K562 (cell line): ENCODE data around the gene LRRFIP2. TPM values are rescaled to one million over a fixed set of nuclear protein-coding genes. Genes with fewer than 3 reads are reported as not detected.

Experiments
- ATAC-seq: fragments of 200-7000 bp; cut with Tn5 transposase; 3 replicates; pipeline ENCODE4 v1.9.1; 2020; ENCODE audit warnings: moderate library complexity
- BruUV-seq: library from RNA; stranded (reverse); fragments of 400-500 nt; replicated peaks from 2 replicates; lab custom pipeline; 2021; lab: Mats Ljungman, UMichigan
- CTCF ChIA-PET: fragments of 300-600 bp; formaldehyde crosslinking; extraction: SDS; loops from one replicate; lab custom pipeline; 2021; ENCODE audit warnings: low intra/inter-chr PET ratio; lab: Yijun Ruan, JAX
- POLR2A ChIA-PET: fragments of 300-600, 350-650 bp; sonication (Branson Sonifier 250); formaldehyde crosslinking; extraction: SDS; loops from one replicate; lab custom pipeline; 2021; ENCODE audit warnings: antibody characterized with exemption, inconsistent platforms; lab: Yijun Ruan, JAX
- DNase-seq, 4 experiments: peaks; one replicate each; pipeline versions ENCODE4 v3.0.0 to v3.0.0-alpha.2; 2011 to 2018; ENCODE audit warnings: low spot score in 3 of 4, mixed read lengths in 3 of 4; ENCODE audit errors: extremely low read depth in 1 of 4
- FAIRE-seq: peaks from 2 replicates; lab custom pipeline; 2011; peaks lifted over from hg19 to GRCh38; lab: Jason Lieb, UNC
- H2AFZ ChIP-seq: 2 replicates; pipeline ENCODE4 v1.6.0; 2011; ENCODE audit warnings: low read depth, low read length, control low read depth, inconsistent platforms
- H3K27ac ChIP-seq: fragments of 200-600 bp; 3 replicates; pipeline ENCODE4 v1.8.0; 2011; ENCODE audit warnings: low read depth, mild to moderate bottlenecking, control low read depth, inconsistent platforms, low read length, moderate library complexity, mixed read lengths; ENCODE audit errors: extremely low read depth
- H3K27me3 ChIP-seq, 2 experiments: fragments of 300-600 bp in 1 of 2; 2 replicates in 1 of 2; 3 replicates in 1 of 2; pipeline versions ENCODE4 v1.6.0 to v1.8.0; 2011; ENCODE audit warnings: inconsistent platforms in 2 of 2, low read length in 2 of 2, mild to moderate bottlenecking in 1 of 2, mixed read lengths in 1 of 2, moderate library complexity in 1 of 2; ENCODE audit not compliant: control insufficient read depth in 2 of 2, insufficient read depth in 2 of 2
- H3K36me3 ChIP-seq: fragments of 300-600 bp; 3 replicates; pipeline ENCODE4 v1.8.0; 2011; ENCODE audit warnings: mild to moderate bottlenecking, low read length, inconsistent platforms; ENCODE audit not compliant: control insufficient read depth, insufficient read depth
- H3K4me1 ChIP-seq, 2 experiments: fragments of 200-600 bp in 1 of 2; replicated peaks in 1 of 2; 2 replicates in 1 of 2; 3 replicates in 1 of 2; pipeline versions ENCODE4 v1.5.1 to v1.8.0; 2011; ENCODE audit warnings: inconsistent platforms in 2 of 2, low read length in 2 of 2, mild to moderate bottlenecking in 1 of 2, mixed read lengths in 1 of 2, moderate library complexity in 1 of 2; ENCODE audit not compliant: control insufficient read depth in 2 of 2, insufficient read depth in 2 of 2
- H3K4me2 ChIP-seq: 2 replicates; pipeline ENCODE4 v1.6.1; 2011; ENCODE audit warnings: low read length, control low read depth, inconsistent platforms, mixed read lengths; ENCODE audit not compliant: insufficient read depth
- H3K4me3 ChIP-seq: fragments of 200-600 bp; sonication (generic), shearing (Covaris generic); 2 replicates; pipeline ENCODE4 v1.5.1; 2016; ENCODE audit warnings: control low read depth, inconsistent platforms
- H3K79me2 ChIP-seq: fragments of 200-600 bp; 3 replicates; pipeline ENCODE4 v1.8.0; 2011; ENCODE audit warnings: low read length, inconsistent platforms; ENCODE audit not compliant: control insufficient read depth, insufficient read depth
- H3K9ac ChIP-seq, 2 experiments: 2 replicates each; pipeline versions ENCODE4 v1.6.0 to v1.6.1; 2011; ENCODE audit warnings: low read depth in 2 of 2, low read length in 2 of 2, control low read depth in 1 of 2, inconsistent platforms in 1 of 2, mild to moderate bottlenecking in 1 of 2, mixed read lengths in 1 of 2; ENCODE audit not compliant: insufficient read depth in 1 of 2
- H3K9me1 ChIP-seq: one replicate; pipeline ENCODE4 v1.6.0; 2011; ENCODE audit warnings: inconsistent platforms, mild to moderate bottlenecking, low read length, moderate library complexity; ENCODE audit not compliant: control insufficient read depth, insufficient read depth
- H3K9me3 ChIP-seq: replicated peaks from 2 replicates; pipeline ENCODE4 v1.5.1; 2011; ENCODE audit warnings: low read depth, low read length, inconsistent platforms; ENCODE audit not compliant: control insufficient read depth, insufficient read depth
- H4K20me1 ChIP-seq: replicated peaks from 2 replicates; pipeline ENCODE4 v1.6.1; 2011; ENCODE audit warnings: low read length, inconsistent platforms, mixed read lengths; ENCODE audit not compliant: control insufficient read depth, insufficient read depth
- CSDE1 ChIP-seq, 2 experiments: fragments of 450-650 bp; IDR thresholded peaks; 2 replicates each; pipeline ENCODE4 v1.6.1; 2016; ENCODE audit warnings: mild to moderate bottlenecking in 1 of 2
- PBX2 ChIP-seq, 2 experiments: IDR thresholded peaks in 1 of 2; conservative IDR thresholded peaks in 1 of 2; 2 replicates each; pipeline ENCODE4 v1.6.1; 2016; ENCODE audit warnings: low read depth in 2 of 2, mild to moderate bottlenecking in 1 of 2, missing compliant biosample characterization in 1 of 2, missing genetic modification characterization in 1 of 2, moderate library complexity in 1 of 2
- POLR2G ChIP-seq: fragments of 200-400 bp; formaldehyde crosslinking; IDR thresholded peaks from 2 replicates; pipeline ENCODE4 v1.6.1; 2017; ENCODE audit warnings: low read depth, mild to moderate bottlenecking, antibody characterized with exemption, low read length, moderate library complexity
- SMAD1 ChIP-seq: fragments of 150-350 bp; IDR thresholded peaks from 2 replicates; pipeline ENCODE4 v1.6.1; 2014; ENCODE audit warnings: low read length, low read depth; ENCODE audit not compliant: partially characterized antibody
- WGBS: fragments of 100-300 bp; shearing (Covaris generic); methylation state at CpG from one replicate; pipeline ENCODE4 v1.1.6; 2016; ENCODE audit warnings: low coverage, mixed read lengths; ENCODE audit not compliant: insufficient coverage; ENCODE audit errors: missing lambda C conversion rate; 5-methylcytosine and 5-hydroxymethylcytosine counted together
- in situ Hi-C: fragments of 300-500 bp; cut with MboI; formaldehyde crosslinking; loops from 4 replicates; pipeline ENCODE4 v1.15.0; 2018; ENCODE audit warnings: inconsistent platforms, mixed read lengths
- intact Hi-C: fragments of 100-400 bp; cut with micrococcal nuclease; formaldehyde crosslinking; loops from 2 replicates; pipeline ENCODE4 v1.14.2; 2022
- polyA plus RNA-seq, 8 experiments: library from polyadenylated mRNA; depleted of rRNA in 4 of 8; stranded (reverse) in 5 of 8; unstranded in 3 of 8; fragments of >200 nt; fragmentation: Nextera tagmentation in 2 of 8; fragmentation: Illumina TruSeq in 1 of 8; extraction: Ambion mirVana in 2 of 8; extraction: Trizol in 1 of 8; gene quantifications; 2 replicates each; pipeline versions ENCODE4 v1.2.1 to v1.2.3, GENCODE V29; 2011 to 2014; ENCODE audit warnings: inconsistent platforms in 1 of 8, missing spikeins in 1 of 8
- total RNA-seq, 7 experiments: library from RNA; depleted of rRNA in 6 of 7; stranded (reverse); fragments of >200 nt in 6 of 7; fragmentation: Illumina TruSeq in 2 of 7; extraction: Trizol in 2 of 7; gene quantifications; 2 replicates each; pipeline versions ENCODE4 v1.2.1 to v1.2.3, GENCODE V29; 2011 to 2021; ENCODE audit warnings: low replicate concordance in 1 of 7
- TF ChIP-seq, protein P1 (sequence below): sonication (generic); formaldehyde crosslinking; IDR thresholded peaks from 2 replicates; pipeline ENCODE4 v1.8.0; 2022; ENCODE audit warnings: mild to moderate bottlenecking, missing genetic modification reagents
- TF ChIP-seq, protein P2 (sequence below): fragments of 450-650 bp; IDR thresholded peaks from 2 replicates; pipeline ENCODE4 v1.6.1; 2018; ENCODE audit not compliant: partially characterized antibody

Gene LRRFIP2
- total and polyA plus RNA-seq, 9 of the 15 experiments (the other 6 are each of a cell fraction or from before 2014, with no cell fraction given), result 9.9 to 53.9 (median 42.7) TPM

- BruUV-seq, result no TSS peak
- CTCF ChIA-PET, result no interaction called here
Measured at GRCh38 chr3:37068031-37068430, 106.4 kb downstream of the LRRFIP2 start.

More at GRCh38 chr3:37068031-37068430, 106.4 kb downstream of the LRRFIP2 start:
- Histone ChIP-seq H3K9ac (no peak overlapping the region), H3K4me3 (no peak overlapping the region), H3K79me2 (no peaks in the 10 kb centered on the region), H3K4me1 (no peaks in the 10 kb centered on the region), H3K9me1 (no peaks in the 10 kb centered on the region), H2AFZ (no peak overlapping the region), H3K9me3 (no peaks in the 10 kb centered on the region), H3K27ac (no peak overlapping the region), H3K4me2 (no peak overlapping the region), H3K27me3 (no peaks in the 10 kb centered on the region), H4K20me1 (no peaks in the 10 kb centered on the region), H3K36me3 (peaks cover 34% of the 10 kb centered on the region)
- DNase-seq, result no peak
- in situ Hi-C loops, result no loop called here
- POLR2A ChIA-PET, result no interaction called here
- no peak for FAIRE-seq
- ATAC-seq, result no peak
- 100% methylated on average over 1 of the region's 1 CpG for WGBS
- intact Hi-C loops, result no loop called here
- TF ChIP-seq, protein P1, sequence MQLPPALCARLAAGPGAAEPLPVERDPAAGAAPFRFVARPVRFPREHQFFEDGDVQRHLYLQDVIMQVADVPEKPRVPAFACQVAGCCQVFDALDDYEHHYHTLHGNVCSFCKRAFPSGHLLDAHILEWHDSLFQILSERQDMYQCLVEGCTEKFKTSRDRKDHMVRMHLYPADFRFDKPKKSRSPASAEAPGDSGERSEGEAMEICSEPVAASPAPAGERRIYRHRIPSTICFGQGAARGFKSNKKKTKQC (CRISPR knock-in tag), result no peak
- TF ChIP-seq POLR2G (no peak), PBX2 (CRISPR knock-in tag; IDR thresholded peaks at IDR 0.05; ENCODE audit: low read depth) (no peak), PBX2 (tag; conservative IDR thresholded peaks at IDR 0.05; ENCODE audit: low read depth) (no peak), CSDE1 (IDR thresholded peaks at IDR 0.05) (no peak), SMAD1 (no peak)
- TF ChIP-seq, protein P2, sequence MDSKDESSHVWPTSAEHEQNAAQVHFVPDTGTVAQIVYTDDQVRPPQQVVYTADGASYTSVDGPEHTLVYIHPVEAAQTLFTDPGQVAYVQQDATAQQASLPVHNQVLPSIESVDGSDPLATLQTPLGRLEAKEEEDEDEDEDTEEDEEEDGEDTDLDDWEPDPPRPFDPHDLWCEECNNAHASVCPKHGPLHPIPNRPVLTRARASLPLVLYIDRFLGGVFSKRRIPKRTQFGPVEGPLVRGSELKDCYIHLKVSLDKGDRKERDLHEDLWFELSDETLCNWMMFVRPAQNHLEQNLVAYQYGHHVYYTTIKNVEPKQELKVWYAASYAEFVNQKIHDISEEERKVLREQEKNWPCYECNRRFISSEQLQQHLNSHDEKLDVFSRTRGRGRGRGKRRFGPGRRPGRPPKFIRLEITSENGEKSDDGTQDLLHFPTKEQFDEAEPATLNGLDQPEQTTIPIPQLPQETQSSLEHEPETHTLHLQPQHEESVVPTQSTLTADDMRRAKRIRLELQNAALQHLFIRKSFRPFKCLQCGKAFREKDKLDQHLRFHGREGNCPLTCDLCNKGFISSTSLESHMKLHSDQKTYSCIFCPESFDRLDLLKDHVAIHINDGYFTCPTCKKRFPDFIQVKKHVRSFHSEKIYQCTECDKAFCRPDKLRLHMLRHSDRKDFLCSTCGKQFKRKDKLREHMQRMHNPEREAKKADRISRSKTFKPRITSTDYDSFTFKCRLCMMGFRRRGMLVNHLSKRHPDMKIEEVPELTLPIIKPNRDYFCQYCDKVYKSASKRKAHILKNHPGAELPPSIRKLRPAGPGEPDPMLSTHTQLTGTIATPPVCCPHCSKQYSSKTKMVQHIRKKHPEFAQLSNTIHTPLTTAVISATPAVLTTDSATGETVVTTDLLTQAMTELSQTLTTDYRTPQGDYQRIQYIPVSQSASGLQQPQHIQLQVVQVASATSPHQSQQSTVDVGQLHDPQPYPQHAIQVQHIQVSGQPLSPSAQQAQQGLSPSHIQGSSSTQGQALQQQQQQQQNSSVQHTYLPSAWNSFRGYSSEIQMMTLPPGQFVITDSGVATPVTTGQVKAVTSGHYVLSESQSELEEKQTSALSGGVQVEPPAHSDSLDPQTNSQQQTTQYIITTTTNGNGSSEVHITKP, result no peak
